NCI-H1092 (cell line): ENCODE measurements around the gene TMEM81.

ENCODE experiments used
- DNase-seq: peaks from one replicate; lab custom pipeline; 2025; lab: John Stamatoyannopoulos, UW

Gene TMEM81

GRCh38 chr1:205058853-205059252 is 25.4 kb downstream of the TMEM81 start:
- no peak for DNase-seq

- DNase-seq, result no peak
Measured at GRCh38 chr1:205057808-205058575, 26.3 kb downstream of the TMEM81 start.

- no peak for DNase-seq
Measured at GRCh38 chr1:205056956-205057568, 27.2 kb downstream of the TMEM81 start.

GRCh38 chr1:205056188-205056611 is 28.1 kb downstream of the TMEM81 start:
- DNase-seq, result no peak

GRCh38 chr1:205054013-205054412 is 30.2 kb downstream of the TMEM81 start:
- no peak for DNase-seq

- DNase-seq, result no peak
Measured at GRCh38 chr1:205053296-205053695, 31.0 kb downstream of the TMEM81 start.

GRCh38 chr1:205052690-205053089 is 31.6 kb downstream of the TMEM81 start:
- no peak for DNase-seq

- DNase-seq, result no peak
Measured at GRCh38 chr1:205049479-205049878, 34.8 kb downstream of the TMEM81 start.

- DNase-seq, result no peak
Measured at GRCh38 chr1:205048382-205048781, 35.9 kb downstream of the TMEM81 start.

- DNase-seq, result no peak
Measured at GRCh38 chr1:205047764-205048231, 36.5 kb downstream of the TMEM81 start.

- no peak for DNase-seq
Measured at GRCh38 chr1:205046870-205047269, 37.4 kb downstream of the TMEM81 start.

GRCh38 chr1:205045146-205045545 is 39.1 kb downstream of the TMEM81 start:
- no peak for DNase-seq

- no peak for DNase-seq
Measured at GRCh38 chr1:205044741-205045140, 39.5 kb downstream of the TMEM81 start.

- DNase-seq, result no peak
Measured at GRCh38 chr1:205043866-205044265, 40.4 kb downstream of the TMEM81 start.

- DNase-seq, result peak; percentile 9
Measured at GRCh38 chr1:205042911-205043806, 41.1 kb downstream of the TMEM81 start, which contains the start of gene CNTN2. CNTN2 (plus strand) TSS chr1:205043212; CDS start chr1:205053186, 9,974 bp downstream.

- no peak for DNase-seq
Measured at GRCh38 chr1:205041998-205042910, 42.0 kb downstream of the TMEM81 start.

- no peak for DNase-seq
Measured at GRCh38 chr1:205041001-205041715, 43.1 kb downstream of the TMEM81 start.

GRCh38 chr1:205038132-205038786 is 46.0 kb downstream of the TMEM81 start:
- no peak for DNase-seq

GRCh38 chr1:205037539-205037938 is 46.7 kb downstream of the TMEM81 start:
- DNase-seq, result no peak
